Neuronal stem cell (in vitro differentiated cells): Measurements from ENCODE around the gene TMEM263.

Experiments
- DNase-seq: peaks from one replicate; pipeline ENCODE4 v3.0.0-alpha.2; 2013; ENCODE audit warnings: low spot score
- H2AFZ ChIP-seq: one replicate; pipeline ENCODE4 v1.6.1; 2013; ENCODE audit warnings: mild to moderate bottlenecking, low read length, inconsistent platforms
- H2AK5ac ChIP-seq: 2 replicates; pipeline ENCODE4 v1.6.1; 2013; ENCODE audit warnings: low read depth, mild to moderate bottlenecking, inconsistent platforms, low read length, moderate library complexity, mixed read lengths
- H2BK120ac ChIP-seq: 2 replicates; pipeline ENCODE4 v1.6.1; 2013; ENCODE audit warnings: low read depth, mild to moderate bottlenecking, inconsistent platforms, low read length, moderate library complexity, mixed read lengths
- H2BK12ac ChIP-seq: one replicate; pipeline ENCODE4 v1.6.1; 2013; ENCODE audit warnings: low read length, inconsistent platforms
- H2BK15ac ChIP-seq: 2 replicates; pipeline ENCODE4 v1.6.1; 2013; ENCODE audit warnings: mild to moderate bottlenecking, low read length, inconsistent platforms, mixed read lengths
- H2BK5ac ChIP-seq: one replicate; pipeline ENCODE4 v1.6.1; 2013; ENCODE audit warnings: inconsistent platforms, mild to moderate bottlenecking, low read length, moderate library complexity
- H3K14ac ChIP-seq: one replicate; pipeline ENCODE4 v1.6.1; 2013; ENCODE audit warnings: low read length, inconsistent platforms
- H3K18ac ChIP-seq: 2 replicates; pipeline ENCODE4 v1.6.1; 2013; ENCODE audit warnings: low read length, inconsistent platforms
- H3K23ac ChIP-seq: 2 replicates; pipeline ENCODE4 v1.6.1; 2013; ENCODE audit warnings: low read depth, mild to moderate bottlenecking, mixed read lengths, low read length, inconsistent platforms; ENCODE audit not compliant: poor library complexity
- H3K27ac ChIP-seq: replicated peaks from 3 replicates; pipeline ENCODE4 v1.5.1; 2013; ENCODE audit warnings: low read length, inconsistent platforms
- H3K27me3 ChIP-seq, 3 experiments: 2 replicates each; pipeline ENCODE4 v1.6.1; 2013; ENCODE audit warnings: low read length in 3 of 3, mild to moderate bottlenecking in 2 of 3, inconsistent platforms in 1 of 3, low read depth in 1 of 3, mixed read lengths in 1 of 3, moderate library complexity in 1 of 3; ENCODE audit not compliant: control insufficient read depth in 3 of 3, insufficient read depth in 3 of 3
- H3K36me3 ChIP-seq, 2 donors: replicated peaks in 1 of 2; 2 replicates each; pipeline ENCODE4 v1.6.1; 2013; ENCODE audit warnings: low read length in 2 of 2; ENCODE audit not compliant: control insufficient read depth in 2 of 2, insufficient read depth in 2 of 2
- H3K4ac ChIP-seq: 2 replicates; pipeline ENCODE4 v1.6.1; 2013; ENCODE audit warnings: inconsistent platforms, mild to moderate bottlenecking, low read length, moderate library complexity
- H3K4me1 ChIP-seq, 2 donors: 1 replicate in 1 of 2; 2 replicates in 1 of 2; pipeline ENCODE4 v1.6.1; 2013; ENCODE audit warnings: low read length in 2 of 2, low read depth in 1 of 2; ENCODE audit not compliant: control insufficient read depth in 2 of 2, insufficient read depth in 1 of 2
- H3K4me2 ChIP-seq: one replicate; pipeline ENCODE4 v1.6.1; 2013; ENCODE audit warnings: mild to moderate bottlenecking, low read length, inconsistent platforms; ENCODE audit not compliant: insufficient read depth, poor library complexity, severe bottlenecking
- H3K4me3 ChIP-seq, 2 donors: 2 replicates each; pipeline ENCODE4 v1.5.1; 2013; ENCODE audit warnings: low read length in 2 of 2, mild to moderate bottlenecking in 2 of 2, inconsistent platforms in 1 of 2, moderate library complexity in 1 of 2
- H3K79me1 ChIP-seq: one replicate; pipeline ENCODE4 v1.6.1; 2013; ENCODE audit warnings: low read depth, mild to moderate bottlenecking, inconsistent platforms, low read length, moderate library complexity
- H3K9ac ChIP-seq: one replicate; pipeline ENCODE4 v1.6.1; 2013; ENCODE audit warnings: mild to moderate bottlenecking, low read depth, low read length, inconsistent platforms; ENCODE audit not compliant: poor library complexity
- H3K9me3 ChIP-seq, 2 donors: replicated peaks in 1 of 2; 2 replicates each; pipeline versions ENCODE3 to v1.6.1; 2013; ENCODE audit warnings: low read length in 2 of 2, mild to moderate bottlenecking in 2 of 2, inconsistent platforms in 1 of 2, low read depth in 1 of 2, mixed read lengths in 1 of 2, moderate library complexity in 1 of 2; ENCODE audit not compliant: control insufficient read depth in 2 of 2, insufficient read depth in 1 of 2
- H4K8ac ChIP-seq: one replicate; pipeline ENCODE4 v1.6.1; 2013; ENCODE audit warnings: low read depth, mild to moderate bottlenecking, inconsistent platforms, low read length, moderate library complexity
- H4K91ac ChIP-seq: one replicate; pipeline ENCODE4 v1.6.1; 2013; ENCODE audit warnings: low read length, low read depth, mild to moderate bottlenecking, inconsistent platforms; ENCODE audit not compliant: poor library complexity
- WGBS, 2 donors: extraction: QIAGEN DNeasy Blood & Tissue Kit; methylation state at CpG; one replicate each; pipeline ENCODE4 v1.1.7; 2013; ENCODE audit warnings: missing lambda C conversion rate in 2 of 2, mixed read lengths in 1 of 2; ENCODE audit not compliant: insufficient read length in 2 of 2, insufficient replicate concordance in 1 of 2; ENCODE audit errors: extremely low coverage in 2 of 2; 5-methylcytosine and 5-hydroxymethylcytosine counted together

TMEM263 gene

DNA sequence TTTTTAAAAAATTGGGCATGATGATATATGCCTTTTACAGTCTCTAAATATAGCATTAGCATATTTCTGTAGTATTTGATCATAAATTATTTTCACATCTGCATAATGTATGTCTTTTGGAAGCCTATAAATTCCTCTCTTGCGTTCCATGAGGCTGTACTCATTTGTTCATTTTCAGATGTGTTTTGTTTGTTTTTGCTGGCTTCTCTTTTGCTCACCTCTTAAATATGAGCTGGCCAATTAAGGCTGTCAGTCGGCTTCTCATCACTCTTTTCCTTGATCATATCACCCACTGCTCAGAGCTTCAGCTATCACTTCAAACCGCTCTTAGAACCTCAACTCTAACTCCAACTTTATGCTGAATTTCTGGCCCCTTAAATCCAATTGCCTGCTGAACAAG is 6.6 kb downstream of the TMEM263 start:
- no peaks in the 10 kb centered on the region for H3K9me3 ChIP-seq
- no peak overlapping the region for H3K4ac ChIP-seq
- H4K8ac ChIP-seq = no peak overlapping the region
- H2BK120ac ChIP-seq = no peak overlapping the region
- no CpG with 5 or more reads among the region's 3 CpGs for WGBS, 2 donors
- no peak overlapping the region for H3K4me3 ChIP-seq
- H3K23ac ChIP-seq = no peak overlapping the region
- H2BK12ac ChIP-seq = no peak overlapping the region
- H3K36me3 ChIP-seq = peaks cover 0 to 46% of the 10 kb centered on the region in 2 donors
- no peak overlapping the region for H2AK5ac ChIP-seq
- DNase-seq = no peak
- peaks cover 0 to 4% of the 10 kb centered on the region in 2 donors for H3K4me1 ChIP-seq
- H3K14ac ChIP-seq = no peak overlapping the region
- H3K9ac ChIP-seq = no peak overlapping the region
- no peak overlapping the region for H2BK5ac ChIP-seq
- no peaks in the 10 kb centered on the region for H3K79me1 ChIP-seq
- H4K91ac ChIP-seq = no peak overlapping the region
- H2BK15ac ChIP-seq = no peak overlapping the region
- H2AFZ ChIP-seq = no peak overlapping the region
- H3K18ac ChIP-seq = no peak overlapping the region
- H3K27ac ChIP-seq = no peak overlapping the region
- no peaks in the 10 kb centered on the region for H3K27me3 ChIP-seq
- H3K4me2 ChIP-seq = no peak overlapping the region

DNA sequence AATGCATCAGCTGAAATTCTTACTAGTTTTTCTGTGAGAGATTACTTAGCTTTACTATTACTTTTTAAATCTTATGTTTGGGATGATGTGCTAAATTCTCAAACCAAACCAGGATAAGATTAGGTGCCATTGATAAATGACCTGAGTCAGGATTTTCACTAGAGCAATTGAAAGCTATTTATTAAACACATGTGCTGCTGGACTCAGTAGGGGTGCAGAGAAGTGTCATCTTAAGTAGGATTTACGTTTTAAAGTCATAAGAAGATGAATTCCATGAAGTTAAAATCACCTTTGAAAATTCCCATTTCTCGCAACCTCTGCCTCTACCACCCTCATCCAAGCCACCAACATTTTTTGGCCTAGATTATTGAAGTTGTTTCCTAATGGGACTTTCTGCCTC is 8.8 kb downstream of the TMEM263 start:
- peaks cover 0 to 63% of the 10 kb centered on the region in 2 donors for H3K36me3 ChIP-seq
- WGBS, 2 donors = no CpG with 5 or more reads among the region's 2 CpGs

DNA sequence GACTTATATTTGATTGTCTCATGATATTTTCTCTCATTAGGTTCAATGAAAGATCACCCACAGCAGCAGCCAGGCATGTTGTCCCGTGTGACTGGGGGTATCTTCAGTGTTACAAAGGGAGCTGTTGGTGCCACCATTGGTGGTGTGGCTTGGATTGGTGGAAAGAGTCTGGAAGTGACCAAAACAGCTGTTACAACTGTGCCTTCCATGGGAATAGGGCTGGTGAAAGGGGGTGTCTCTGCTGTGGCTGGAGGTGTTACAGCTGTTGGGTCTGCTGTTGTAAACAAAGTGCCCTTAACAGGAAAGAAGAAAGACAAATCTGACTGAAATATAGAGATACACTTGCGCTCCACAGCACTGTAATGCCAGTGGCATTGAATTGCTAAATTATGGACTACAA is 15.4 kb downstream of the TMEM263 start:
- Histone ChIP-seq H3K18ac (no peak overlapping the region), H4K91ac (no peak overlapping the region), H4K8ac (no peak overlapping the region), H3K79me1 (no peaks in the 10 kb centered on the region), H3K9ac (no peak overlapping the region), H3K4me2 (no peak overlapping the region), H2BK120ac (no peak overlapping the region), H3K23ac (no peak overlapping the region), H3K4me1 (no peaks in the 10 kb centered on the region), H2BK5ac (no peak overlapping the region), H2AFZ (no peak overlapping the region), H3K36me3 (peaks cover 5 to 83% of the 10 kb centered on the region in 2 donors), H3K27ac (no peak overlapping the region), H2BK12ac (no peak overlapping the region), H2BK15ac (no peak overlapping the region), H3K4ac (no peak overlapping the region), H2AK5ac (no peak overlapping the region), H3K27me3 (no peaks in the 10 kb centered on the region), H3K9me3 (no peaks in the 10 kb centered on the region), H3K4me3 (no peak overlapping the region), H3K14ac (no peak overlapping the region)
- DNase-seq = no peak
- no CpG with 5 or more reads among the region's 2 CpGs for WGBS, 2 donors

More for the DNA sequence above, 8.8 kb downstream of the TMEM263 start:
- Histone ChIP-seq H3K79me1 (no peaks in the 10 kb centered on the region), H3K4me3 (no peak overlapping the region), H2AFZ (no peak overlapping the region), H2AK5ac (no peak overlapping the region), H2BK15ac (no peak overlapping the region), H4K91ac (no peak overlapping the region), H2BK5ac (no peak overlapping the region), H3K18ac (no peak overlapping the region), H3K4me1 (no peaks in the 10 kb centered on the region), H2BK120ac (no peak overlapping the region), H3K14ac (no peak overlapping the region), H3K27ac (no peak overlapping the region), H3K4ac (no peak overlapping the region), H4K8ac (no peak overlapping the region), H3K27me3 (no peaks in the 10 kb centered on the region), H3K23ac (no peak overlapping the region), H3K9me3 (no peaks in the 10 kb centered on the region), H3K4me2 (no peak overlapping the region), H3K9ac (no peak overlapping the region), H2BK12ac (no peak overlapping the region)
- DNase-seq = no peak

DNA sequence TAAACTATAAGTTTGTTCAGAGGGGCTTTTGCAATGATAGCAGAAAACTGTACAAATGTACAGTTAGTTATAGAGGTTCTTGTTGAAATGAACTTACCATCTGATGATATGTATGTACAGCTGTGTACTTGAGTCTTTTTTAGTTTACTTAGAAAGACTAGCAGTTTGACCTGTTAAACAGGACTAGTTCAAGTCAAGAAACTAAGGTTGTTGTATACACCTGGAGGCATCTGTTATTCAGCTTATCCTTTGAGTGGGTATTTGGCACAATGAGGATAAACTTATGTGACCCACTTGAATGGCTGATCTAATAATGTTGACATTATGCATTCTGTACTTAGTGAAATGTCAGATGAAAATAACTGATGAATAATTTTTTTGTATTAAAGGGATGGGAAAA is 17.8 kb downstream of the TMEM263 start:
- H3K14ac ChIP-seq = no peak overlapping the region
- peaks cover 5 to 86% of the 10 kb centered on the region in 2 donors for H3K36me3 ChIP-seq
- H2BK120ac ChIP-seq = no peak overlapping the region
- no peaks in the 10 kb centered on the region for H3K79me1 ChIP-seq
- DNase-seq = no peak
- no peak overlapping the region for H3K4me3 ChIP-seq
- H3K4me1 ChIP-seq = no peaks in the 10 kb centered on the region
- no peak overlapping the region for H2BK15ac ChIP-seq
- no peak overlapping the region for H2BK5ac ChIP-seq
- no peak overlapping the region for H3K9ac ChIP-seq
- no peak overlapping the region for H3K4me2 ChIP-seq
- H3K23ac ChIP-seq = no peak overlapping the region
- H3K27ac ChIP-seq = no peak overlapping the region
- H4K91ac ChIP-seq = no peak overlapping the region
- H4K8ac ChIP-seq = no peak overlapping the region
- no peak overlapping the region for H2AFZ ChIP-seq
- no peaks in the 10 kb centered on the region for H3K9me3 ChIP-seq
- H3K27me3 ChIP-seq = no peaks in the 10 kb centered on the region
- H2AK5ac ChIP-seq = no peak overlapping the region
- H3K4ac ChIP-seq = no peak overlapping the region
- H2BK12ac ChIP-seq = no peak overlapping the region
- no peak overlapping the region for H3K18ac ChIP-seq
